ENCODE measurements around the gene LHPP.
A peak's percentile ranks its signal among the peaks of the same experiment; 100 is the strongest.
"Not testable (repeated sequence)": the region's sequence is repeated elsewhere in the genome, so short reads cannot be mapped to it uniquely, and the experiment has no call there.

LHPP gene

GRCh38 chr10:124604214-124605000 is 142.8 kb downstream of the LHPP start:
- DNase-seq = peak in 28 of 56 donors; percentile 41 to 86 (median 69)

- peak in 52 of 56 donors; percentile 32 to 90 (median 78) for DNase-seq
Observed at GRCh38 chr10:124605001-124605370, 143.4 kb downstream of the LHPP start.

GRCh38 chr10:124605481-124605855 is 143.8 kb downstream of the LHPP start:
- DNase-seq = peak in 2 of 56 donors; percentile 58 to 73

- no peak for DNase-seq
Observed at GRCh38 chr10:124605856-124606812, 144.5 kb downstream of the LHPP start.

- DNase-seq = no peak
Observed at GRCh38 chr10:124606822-124607221, 145.2 kb downstream of the LHPP start.

GRCh38 chr10:124607693-124608092 is 146.1 kb downstream of the LHPP start:
- no peak for DNase-seq

- no peak for DNase-seq
Observed at GRCh38 chr10:124608093-124608721, 146.6 kb downstream of the LHPP start.

GRCh38 chr10:124609698-124610097 is 148.1 kb downstream of the LHPP start:
- DNase-seq = no peak

- DNase-seq = peak in 2 of 56 donors; percentile 27
Observed at GRCh38 chr10:124610186-124610585, 148.6 kb downstream of the LHPP start.

GRCh38 chr10:124610851-124611250 is 149.2 kb downstream of the LHPP start:
- DNase-seq = not testable (repeated sequence)

- peak in 1 of 56 donors; percentile 50 for DNase-seq
Observed at GRCh38 chr10:124611738-124612137, 150.1 kb downstream of the LHPP start.

- peak in 2 of 56 donors; percentile 39 to 54 for DNase-seq
Observed at GRCh38 chr10:124612611-124613498, 151.2 kb downstream of the LHPP start.

- no peak for DNase-seq
Observed at GRCh38 chr10:124614003-124614659, 152.5 kb downstream of the LHPP start.

GRCh38 chr10:124615259-124615658 is 153.6 kb downstream of the LHPP start:
- DNase-seq = no peak

- DNase-seq = no peak
Observed at GRCh38 chr10:124616040-124616835, 154.6 kb downstream of the LHPP start.

- no peak for DNase-seq
Observed at GRCh38 chr10:124616836-124617130, 155.2 kb downstream of the LHPP start.

- no peak for DNase-seq
Observed at GRCh38 chr10:124618470-124619073, 156.9 kb downstream of the LHPP start.

GRCh38 chr10:124619195-124619594 is 157.6 kb downstream of the LHPP start:
- DNase-seq = no peak
